Fibroblast of the aortic adventitia (primary cell): ENCODE results near the gene CSRP3. TPM values are rescaled to one million over a fixed set of nuclear protein-coding genes. Genes with fewer than 3 reads are reported as not detected.

ENCODE experiments used
- DNase-seq: peaks from one replicate; pipeline ENCODE4 v3.0.0-alpha.2; 2010; ENCODE audit warnings: low read depth
- H3K4me3 ChIP-seq: 2 replicates; pipeline ENCODE4 v1.5.1; 2011; ENCODE audit warnings: low read depth, mild to moderate bottlenecking, control low read depth, low read length, moderate library complexity
- total RNA-seq: library from RNA; depleted of rRNA; stranded (reverse); fragments of >200 nt; gene quantifications from 2 replicates; pipeline ENCODE4 v1.2.3, GENCODE V29; 2012; ENCODE audit warnings: low replicate concordance
- TF ChIP-seq, protein P1 (sequence below): IDR thresholded peaks from 2 replicates; pipeline ENCODE4 v1.5.1; 2011; ENCODE audit warnings: mild to moderate bottlenecking, low read length, control low read depth, inconsistent platforms; ENCODE audit not compliant: insufficient read depth

The CSRP3 gene
- total RNA-seq, 1 donor = 0.27 TPM

DNA sequence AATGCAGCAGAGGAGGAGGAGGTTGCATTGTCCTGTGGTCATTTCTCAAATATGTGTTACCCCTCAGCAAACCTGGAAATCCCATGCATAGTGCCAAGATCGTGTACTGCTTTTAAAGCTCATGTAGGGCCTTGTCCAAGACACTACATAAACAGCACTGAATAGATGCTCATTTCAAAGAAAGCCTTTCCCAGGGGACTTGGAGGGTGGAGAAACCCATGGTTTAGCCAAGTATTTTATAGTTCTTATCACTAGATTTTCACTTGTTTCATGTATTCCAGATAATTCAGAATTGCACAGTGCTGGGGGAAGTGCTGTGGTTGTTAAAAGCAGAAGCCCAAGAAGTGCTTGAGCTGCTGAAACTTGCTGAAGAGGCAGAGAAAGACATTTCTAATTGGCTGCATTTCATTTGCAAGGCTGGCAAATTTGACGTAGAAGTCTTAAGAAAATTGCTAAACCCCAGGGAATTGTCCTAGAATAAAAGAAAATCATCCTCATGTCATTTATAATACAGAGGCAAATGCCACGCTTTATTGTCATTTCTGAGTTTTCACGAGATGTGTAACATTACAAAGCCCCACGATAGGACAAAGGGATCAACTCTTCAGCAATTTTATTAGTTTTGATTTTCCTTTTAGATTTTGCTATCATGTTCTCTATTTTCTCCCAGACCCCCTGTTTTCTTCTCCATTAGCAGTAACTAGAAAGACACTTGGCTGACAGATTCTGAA, 20.1 kb downstream of the CSRP3 start:
- TF ChIP-seq, protein P1, sequence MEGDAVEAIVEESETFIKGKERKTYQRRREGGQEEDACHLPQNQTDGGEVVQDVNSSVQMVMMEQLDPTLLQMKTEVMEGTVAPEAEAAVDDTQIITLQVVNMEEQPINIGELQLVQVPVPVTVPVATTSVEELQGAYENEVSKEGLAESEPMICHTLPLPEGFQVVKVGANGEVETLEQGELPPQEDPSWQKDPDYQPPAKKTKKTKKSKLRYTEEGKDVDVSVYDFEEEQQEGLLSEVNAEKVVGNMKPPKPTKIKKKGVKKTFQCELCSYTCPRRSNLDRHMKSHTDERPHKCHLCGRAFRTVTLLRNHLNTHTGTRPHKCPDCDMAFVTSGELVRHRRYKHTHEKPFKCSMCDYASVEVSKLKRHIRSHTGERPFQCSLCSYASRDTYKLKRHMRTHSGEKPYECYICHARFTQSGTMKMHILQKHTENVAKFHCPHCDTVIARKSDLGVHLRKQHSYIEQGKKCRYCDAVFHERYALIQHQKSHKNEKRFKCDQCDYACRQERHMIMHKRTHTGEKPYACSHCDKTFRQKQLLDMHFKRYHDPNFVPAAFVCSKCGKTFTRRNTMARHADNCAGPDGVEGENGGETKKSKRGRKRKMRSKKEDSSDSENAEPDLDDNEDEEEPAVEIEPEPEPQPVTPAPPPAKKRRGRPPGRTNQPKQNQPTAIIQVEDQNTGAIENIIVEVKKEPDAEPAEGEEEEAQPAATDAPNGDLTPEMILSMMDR = no peak

DNA sequence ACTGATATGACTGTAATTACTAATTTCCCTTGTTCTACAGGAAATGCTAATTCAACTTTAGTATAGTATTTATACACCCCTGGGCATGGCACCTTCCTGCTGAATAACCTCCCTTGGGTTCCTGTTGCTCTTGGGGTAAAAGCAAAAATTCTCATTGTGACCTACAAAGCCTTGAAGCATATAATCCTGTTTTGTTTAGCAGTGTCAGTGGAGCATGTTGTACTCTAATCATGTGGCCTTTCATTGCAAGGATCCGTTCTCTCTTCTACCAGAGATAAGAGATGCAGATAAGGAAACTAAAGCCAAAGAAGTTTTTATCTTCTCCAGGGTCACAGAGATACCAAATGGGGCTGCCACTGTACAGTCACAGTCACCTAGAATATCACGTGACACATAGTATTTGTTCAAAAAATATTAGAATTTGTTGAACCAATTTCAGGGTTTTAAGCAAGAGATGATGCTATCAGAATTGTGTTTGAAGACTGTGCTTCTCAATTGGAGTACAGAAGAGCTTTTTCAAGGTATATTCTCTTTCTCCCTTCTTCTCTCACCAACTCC, 25.1 kb downstream of the CSRP3 start:
- no peak for DNase-seq
- no peak overlapping the region for H3K4me3 ChIP-seq
- TF ChIP-seq, protein P1 = no peak

More for the DNA sequence above, 20.1 kb downstream of the CSRP3 start:
- no peak overlapping the region for H3K4me3 ChIP-seq
- DNase-seq = peak; percentile 89

DNA sequence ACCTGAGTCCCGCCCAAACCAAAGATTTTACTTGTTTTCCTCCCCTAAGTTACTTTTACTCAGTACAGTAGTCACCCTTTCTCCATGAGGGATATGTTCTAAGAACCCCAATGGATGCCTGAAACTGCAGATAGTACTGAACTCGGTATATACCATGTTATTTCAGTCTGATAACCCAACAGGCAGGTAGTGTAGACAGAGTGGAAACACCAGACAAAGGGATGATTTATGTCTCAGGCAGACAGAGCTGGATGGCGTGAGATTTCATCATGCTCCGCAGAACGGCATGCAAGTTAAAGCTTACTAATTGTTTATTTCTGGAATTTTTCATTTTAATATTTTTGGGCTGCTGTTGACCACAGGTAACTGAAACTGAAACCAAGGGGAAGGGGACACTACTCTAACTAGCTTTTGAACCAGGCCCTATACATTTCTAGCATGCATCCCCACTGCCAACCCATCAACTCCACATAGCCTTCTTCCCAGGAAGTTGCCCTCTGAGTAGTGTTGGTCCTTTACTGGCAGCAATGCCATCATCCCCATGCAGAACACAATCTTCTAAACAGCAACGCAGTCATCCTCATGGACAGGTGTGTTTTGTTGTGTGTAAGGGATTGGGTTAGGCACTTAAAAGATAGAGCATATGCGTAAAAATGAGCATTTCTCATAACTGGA, 27.7 kb downstream of the CSRP3 start:
- H3K4me3 ChIP-seq = no peak overlapping the region
- DNase-seq = no peak
- TF ChIP-seq, protein P1 = no peak

DNA sequence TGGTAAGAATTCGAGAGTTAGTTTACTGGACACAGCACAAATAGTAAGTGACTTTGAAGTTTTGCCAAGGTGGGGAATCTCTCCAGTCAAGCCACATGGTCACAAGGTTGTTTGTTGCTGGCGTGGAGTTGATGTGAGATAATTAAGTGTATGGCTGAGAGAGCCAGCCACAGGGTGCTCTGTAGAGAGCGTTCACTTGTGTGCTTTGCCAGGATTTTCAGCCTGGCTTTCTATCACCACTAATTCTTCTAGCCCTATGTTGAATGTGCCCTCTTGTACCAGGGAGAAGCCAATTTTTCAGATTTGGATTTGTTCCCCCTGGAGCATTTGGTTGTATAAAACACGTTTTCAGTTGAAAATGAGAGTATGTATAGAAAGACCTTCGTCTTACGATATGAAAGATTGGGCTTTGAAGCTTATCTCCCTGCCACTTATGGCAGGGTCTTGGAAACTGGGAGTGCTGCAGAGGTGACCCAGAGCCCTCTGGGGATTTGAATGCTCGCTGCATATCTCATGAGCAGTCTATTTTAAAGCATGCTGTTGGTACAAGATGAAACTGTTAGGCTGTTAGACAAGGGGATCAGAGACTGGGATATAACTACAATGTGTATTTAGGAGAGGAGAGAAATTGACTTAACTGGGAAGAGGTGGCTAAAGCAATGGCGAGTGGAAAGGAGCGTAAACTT, 28.6 kb downstream of the CSRP3 start:
- DNase-seq = no peak

DNA sequence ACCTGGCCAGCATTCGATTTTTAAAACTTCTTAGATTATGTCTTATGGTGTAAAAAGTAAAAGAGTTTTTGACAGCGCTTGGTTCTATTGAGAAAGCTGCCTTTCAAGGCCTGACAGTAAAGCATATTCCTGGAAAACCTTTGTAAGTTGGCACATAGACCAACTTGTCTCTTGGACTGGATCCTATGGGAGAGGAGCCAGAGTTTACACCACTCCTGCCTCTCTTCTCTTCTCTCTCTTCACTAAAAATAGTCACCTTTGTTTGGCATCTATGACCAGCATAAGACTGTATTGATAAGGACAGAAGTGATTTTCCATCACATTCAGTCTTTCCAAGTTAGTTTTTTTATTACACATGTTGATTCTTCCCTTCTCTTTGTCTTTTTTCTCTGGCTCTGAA, 33.7 kb downstream of the CSRP3 start:
- H3K4me3 ChIP-seq = no peak overlapping the region
- DNase-seq = no peak
- TF ChIP-seq, protein P1 = no peak

More for the DNA sequence above, 28.6 kb downstream of the CSRP3 start:
- H3K4me3 ChIP-seq = no peak overlapping the region
- TF ChIP-seq, protein P1 = no peak

DNA sequence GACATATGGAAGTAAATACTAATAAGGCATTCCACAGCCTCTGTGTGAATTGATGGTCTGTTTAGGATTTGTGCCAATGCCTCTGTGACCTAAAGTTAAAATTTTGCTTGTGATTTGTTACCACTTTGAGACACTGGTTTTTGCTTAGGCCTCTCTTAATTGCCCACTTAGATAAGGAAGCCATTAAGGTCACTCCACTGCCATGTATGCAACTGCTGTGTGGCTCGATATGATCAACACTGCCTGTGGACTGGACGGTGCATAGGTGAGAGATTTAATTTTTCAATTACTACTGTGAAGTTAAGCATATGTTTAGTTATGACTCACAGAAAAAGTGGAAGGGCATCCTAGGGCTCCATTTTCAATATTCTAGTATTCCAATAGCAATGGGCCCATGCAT, 36.9 kb downstream of the CSRP3 start:
- no peak overlapping the region for H3K4me3 ChIP-seq
- DNase-seq = no peak
- TF ChIP-seq, protein P1 = no peak
